ENCODE results near the gene ZIK1.

ZIK1 gene

GRCh38 chr19:57583521-57584416, at the start of gene ZIK1:
Gene ZIK1 (plus strand): TSS chr19:57584145. CDS start chr19:57584357, 212 bp downstream.
- peak; percentile 92 for DNase-seq

DNA sequence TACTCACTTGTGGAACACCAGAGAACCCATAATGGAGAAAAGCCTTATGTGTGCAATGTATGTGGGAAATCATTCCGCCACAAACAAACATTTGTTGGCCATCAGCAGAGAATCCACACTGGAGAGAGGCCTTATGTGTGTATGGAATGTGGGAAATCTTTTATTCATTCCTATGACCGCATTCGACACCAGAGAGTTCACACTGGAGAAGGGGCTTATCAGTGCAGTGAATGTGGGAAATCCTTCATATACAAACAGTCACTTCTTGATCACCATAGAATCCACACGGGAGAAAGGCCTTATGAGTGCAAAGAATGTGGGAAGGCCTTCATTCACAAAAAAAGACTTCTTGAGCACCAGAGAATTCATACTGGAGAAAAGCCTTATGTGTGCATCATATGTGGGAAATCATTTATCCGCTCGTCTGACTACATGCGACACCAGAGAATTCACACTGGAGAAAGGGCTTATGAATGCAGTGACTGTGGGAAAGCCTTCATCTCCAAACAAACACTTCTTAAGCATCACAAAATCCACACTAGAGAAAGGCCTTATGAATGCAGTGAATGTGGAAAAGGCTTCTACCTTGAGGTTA, 45.9 kb upstream of the ZIK1 start:
- DNase-seq, result no peak

- no peak for DNase-seq
Observed at GRCh38 chr19:57546513-57546912, 37.4 kb upstream of the ZIK1 start.

DNA sequence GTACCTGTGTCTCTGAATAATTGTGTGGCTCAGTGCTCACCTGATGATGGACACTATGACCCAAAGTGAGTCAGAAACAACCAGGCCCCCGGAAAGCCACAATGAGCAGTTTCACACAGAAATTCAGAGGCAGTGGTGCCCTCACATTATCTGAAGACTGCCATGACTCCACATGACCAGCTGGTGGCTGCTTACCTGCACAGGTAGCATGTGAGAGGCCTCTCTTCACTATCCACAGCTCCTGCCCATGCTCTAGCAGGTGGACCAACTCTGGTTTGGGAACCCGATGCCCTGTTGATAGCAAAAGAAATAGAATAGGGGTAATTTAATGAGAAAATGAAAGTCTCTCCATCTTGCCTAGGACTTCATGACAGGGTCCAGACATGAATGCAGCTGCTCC, 31.5 kb upstream of the ZIK1 start:
- DNase-seq, result no peak

DNA sequence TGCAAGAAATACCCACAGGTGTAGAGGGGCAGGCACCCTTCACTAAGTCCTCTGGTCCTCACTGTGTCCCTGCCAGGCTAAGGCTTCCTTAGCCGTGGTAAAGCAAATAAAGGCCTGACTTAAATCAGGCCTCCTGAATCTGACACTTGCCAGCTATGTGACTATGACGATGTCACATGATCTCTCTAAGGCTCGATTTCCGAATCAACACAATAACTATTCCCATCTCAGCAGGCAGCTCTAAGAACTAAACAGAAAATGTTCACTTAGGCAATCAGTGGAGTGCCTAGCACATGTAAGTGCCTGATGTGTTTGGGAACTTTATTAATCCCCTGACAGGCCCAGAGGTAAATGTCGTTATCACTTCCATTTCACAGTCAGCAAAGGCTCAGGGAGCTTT, 26.3 kb upstream of the ZIK1 start:
- no peak for DNase-seq

DNA sequence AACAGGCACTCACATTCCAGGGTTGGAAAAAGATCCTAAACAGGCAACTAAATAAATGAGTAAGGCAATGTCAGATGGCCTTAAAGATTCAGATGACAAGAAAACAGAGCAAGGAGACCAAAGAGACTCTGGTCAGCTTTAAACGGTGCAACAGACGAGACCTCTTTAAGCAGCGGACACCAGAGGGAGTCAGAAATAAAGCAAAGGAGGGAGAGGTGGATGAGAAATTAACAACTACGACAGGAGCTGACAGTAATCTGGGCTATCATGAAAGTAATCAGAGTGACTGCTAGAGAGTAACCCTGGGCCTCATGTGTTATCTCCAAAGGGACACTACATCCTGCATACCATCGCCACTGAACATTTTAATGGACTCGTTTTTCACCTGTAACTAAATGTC, 25.4 kb upstream of the ZIK1 start:
- DNase-seq, result no peak

DNA sequence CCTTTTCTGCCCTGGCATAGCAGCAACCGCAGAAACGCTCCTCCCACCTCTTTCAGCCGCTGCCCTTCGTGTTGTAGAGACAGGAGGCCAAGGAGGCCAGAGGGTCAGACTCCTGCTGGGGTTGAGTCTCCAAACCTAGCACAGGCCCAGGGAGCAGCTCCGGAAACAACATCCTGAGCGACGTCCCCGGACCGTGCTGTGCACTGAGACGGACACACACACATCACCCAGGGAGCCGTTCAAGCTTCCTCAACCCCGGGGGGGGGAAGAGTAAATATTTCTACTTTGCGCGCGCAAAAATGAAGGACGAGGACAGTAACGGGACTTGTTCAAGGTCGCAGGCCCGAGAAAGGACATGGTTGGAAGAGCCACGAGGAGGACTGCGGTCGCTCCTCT, 24.9 kb upstream of the ZIK1 start:
- DNase-seq, result no peak

- peak; percentile 93 for DNase-seq
Observed at GRCh38 chr19:57559404-57560025, 24.4 kb upstream of the ZIK1 start, which contains the start of gene ZNF550. Gene ZNF550 (minus strand): TSS chr19:57559863. CDS start chr19:57559682, 181 bp downstream.

DNA sequence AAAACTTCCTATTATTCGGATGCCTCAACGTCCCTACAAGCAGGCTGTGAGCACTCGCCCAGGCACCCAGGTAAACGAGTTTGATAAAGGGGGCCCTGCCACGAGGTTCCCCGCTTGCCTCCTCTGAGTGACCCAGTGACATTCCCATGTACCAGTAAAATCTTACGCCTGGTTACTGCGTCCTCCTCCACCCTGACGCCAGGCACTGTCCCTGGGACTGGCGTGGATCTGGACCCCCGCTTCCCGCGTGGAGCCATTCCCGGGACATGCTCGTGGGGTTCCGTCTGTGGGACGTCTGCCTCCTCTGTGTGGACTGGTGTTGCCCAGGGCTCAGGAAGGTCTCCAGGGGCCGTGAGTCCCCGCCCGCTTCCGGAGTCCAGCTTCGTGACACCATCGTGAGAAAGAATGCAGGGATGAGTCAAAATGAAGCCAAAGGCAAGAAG, 23.9 kb upstream of the ZIK1 start:
- no peak for DNase-seq

DNA sequence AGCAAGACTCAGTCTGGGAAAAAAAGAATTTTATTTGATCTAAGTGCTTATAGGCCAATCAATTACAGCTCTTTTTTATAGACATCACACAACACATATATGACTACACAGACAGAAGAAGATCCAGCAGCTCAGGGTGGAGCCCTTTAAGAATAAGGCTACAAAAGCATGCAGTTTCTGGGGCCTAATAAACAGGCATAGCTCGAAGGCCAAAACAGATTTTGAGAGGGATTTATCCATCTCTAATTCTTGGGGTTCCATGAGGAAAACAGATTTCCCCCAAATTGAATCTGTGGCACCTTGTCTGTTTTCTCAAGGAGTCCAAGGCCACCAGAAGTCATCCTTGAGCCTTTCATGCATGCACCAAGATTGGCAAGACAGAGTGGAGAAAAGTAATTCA, 20.4 kb upstream of the ZIK1 start:
- DNase-seq, result no peak

DNA sequence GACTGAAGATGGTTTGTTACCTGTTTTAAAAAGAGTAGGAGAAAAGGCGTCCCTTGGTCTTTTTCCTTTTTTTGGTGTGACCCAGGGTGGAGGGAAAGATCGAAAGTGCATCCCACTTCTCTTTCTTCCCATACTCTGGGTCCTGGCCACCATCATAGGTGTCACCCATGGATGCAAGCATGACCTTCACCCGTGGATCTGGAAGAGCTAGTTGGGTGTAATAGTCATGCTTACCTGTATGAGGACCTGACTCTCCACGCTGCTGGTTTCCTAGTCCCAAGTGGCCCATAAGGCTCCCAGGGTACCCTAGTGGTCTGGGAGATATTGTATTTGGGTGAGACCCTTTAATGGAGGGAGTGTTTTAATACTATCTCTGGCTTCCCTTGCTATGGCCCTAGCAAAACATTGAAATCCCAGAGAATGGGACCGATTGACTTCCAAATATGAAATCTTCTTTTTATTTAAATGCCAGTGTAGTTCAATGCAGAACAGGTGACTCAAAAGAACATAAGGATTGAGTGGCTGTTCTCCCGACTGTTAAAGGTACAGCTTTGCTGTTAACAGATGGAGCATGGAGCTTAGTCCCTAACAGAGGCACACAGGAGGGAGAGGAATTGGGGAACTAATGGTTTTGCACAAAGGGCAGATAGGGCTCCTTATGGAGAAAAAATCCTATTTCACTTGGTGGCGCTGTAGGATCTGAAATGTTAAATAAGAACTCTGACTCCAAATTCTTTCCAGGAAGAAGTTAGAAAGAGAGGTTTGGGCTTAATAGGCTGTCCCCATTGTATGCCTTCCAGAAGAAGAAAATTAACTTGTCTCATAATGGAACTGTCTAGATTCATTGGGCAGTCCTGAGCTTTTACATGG, 17.3 kb upstream of the ZIK1 start:
- DNase-seq, result no peak

- DNase-seq, result no peak
Observed at GRCh38 chr19:57570707-57571106, 13.2 kb upstream of the ZIK1 start.

DNA sequence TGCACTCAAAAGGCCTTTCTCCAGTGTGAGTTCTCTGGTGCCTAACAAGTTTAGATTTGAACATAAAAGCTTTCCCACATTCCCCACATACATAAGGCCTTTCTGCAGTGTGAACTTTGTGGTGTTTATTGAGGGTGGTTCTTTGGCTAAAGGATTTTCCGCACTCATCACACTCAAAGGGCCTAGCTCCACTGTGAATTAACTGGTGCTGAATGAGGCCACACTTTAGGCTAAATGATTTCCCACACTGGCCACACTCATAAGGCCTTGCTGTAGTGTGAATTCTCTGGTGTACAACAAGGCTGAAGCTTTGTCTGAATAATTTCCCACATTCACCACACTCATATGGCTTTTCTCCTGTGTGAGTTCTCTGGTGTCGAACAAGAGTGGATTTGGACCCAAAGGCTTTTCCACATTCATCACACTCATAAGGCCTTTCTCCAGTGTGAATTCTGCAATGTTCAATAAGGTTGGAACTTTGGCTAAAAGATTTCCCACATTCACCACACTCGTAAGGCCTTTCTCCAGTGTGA, 11.5 kb upstream of the ZIK1 start:
- DNase-seq, result no peak

DNA sequence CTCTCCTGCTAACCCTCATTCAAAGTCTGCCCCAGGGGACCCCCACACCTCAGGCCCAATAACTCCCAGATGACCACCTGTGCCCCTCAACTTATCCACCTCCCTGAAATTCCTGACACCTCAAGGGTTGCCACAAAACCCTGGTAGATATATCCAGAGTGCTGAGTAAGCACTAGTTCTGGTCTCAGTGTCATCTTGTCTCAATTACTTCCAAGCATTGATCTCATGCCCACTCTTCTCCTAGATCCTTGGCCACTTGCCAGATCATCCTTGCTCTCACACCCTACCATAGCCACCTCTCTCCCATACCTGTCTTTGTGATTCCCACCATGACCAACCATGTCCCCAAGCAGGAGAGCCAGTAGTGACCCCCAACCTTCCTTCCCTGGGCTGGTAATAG, 7.3 kb upstream of the ZIK1 start:
- DNase-seq, result no peak

DNA sequence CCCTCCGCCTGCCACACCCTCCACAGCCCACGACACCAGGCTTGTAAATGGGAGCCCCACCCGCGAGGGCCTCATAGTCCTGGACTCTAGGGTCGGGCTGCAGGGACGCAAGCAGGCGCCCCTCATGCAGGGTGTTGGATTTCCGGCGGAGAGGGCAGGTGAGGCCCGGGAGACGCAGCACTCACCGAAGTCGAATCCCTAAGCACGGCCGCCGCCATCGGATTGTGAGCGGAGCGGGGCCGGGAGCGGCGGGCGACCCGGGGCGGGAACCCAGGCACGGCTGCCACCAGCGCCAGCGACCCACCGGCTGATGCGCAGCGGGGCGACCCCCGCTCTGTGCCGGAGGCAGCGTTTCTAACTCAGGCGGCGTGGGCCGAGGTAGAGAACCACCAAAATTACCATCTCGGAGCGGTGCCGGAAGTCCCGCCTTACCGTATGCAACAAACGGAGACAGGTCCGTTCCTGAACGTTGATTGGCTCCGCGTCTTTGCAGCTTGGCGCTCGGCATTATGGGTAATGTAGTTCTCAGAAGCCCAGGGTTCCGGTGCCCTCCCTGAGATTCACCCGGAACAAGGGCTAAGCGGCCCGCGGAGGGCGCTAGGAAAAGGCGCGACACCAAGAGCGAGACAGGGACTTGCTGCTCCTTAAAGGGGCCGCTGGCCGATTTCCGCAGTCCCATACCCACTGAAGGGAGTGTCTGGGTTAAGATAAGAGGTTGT, 5.3 kb upstream of the ZIK1 start, which contains the start of gene ZNF416:
ZNF416 (minus strand) TSS at position 425 of the 719 bp plus-strand sequence; CDS start at position 218, 207 bp downstream.
- DNase-seq, result peak; percentile 94

DNA sequence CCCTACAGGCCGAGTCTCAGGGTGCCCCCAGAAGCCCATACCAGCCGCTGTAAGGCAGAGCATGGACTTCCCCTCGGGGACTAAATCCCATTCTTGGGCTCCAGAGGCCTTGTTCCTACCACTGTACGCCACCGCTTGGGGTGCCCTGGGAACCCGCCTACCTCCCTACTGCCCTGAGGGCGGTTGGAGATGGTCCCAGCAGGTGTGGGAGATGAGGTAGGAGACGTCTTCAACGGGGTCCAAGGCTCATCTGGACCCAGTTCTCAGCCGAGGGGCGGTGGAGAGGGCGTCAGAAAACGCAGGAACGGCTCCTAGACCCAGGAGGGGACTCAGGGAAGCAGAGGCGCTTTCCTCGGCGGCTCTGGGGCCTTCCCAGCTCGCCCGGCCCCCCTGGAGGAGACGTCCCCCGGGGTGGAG, 833 bp upstream of the ZIK1 start:
- no peak for DNase-seq

DNA sequence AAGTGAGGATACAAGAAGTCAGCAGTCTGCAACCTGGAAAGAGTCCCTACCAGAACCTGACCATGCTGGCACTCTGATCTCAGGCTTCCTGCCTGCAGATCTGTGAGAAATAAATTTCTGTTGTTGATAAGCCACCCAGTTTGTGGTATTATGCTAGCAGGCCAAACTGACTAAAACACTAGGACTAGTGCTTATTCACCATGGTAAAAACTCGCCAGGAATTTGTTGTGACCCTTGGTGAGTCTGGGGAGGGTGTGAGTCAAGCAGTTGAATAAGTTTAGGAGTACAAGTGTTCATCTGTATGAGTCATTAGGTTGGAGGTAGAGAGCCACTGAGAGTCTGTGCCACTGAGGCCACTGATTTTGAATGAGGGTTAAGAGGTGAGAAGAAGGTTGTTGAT, 3.6 kb downstream of the ZIK1 start:
- no peak for DNase-seq

DNA sequence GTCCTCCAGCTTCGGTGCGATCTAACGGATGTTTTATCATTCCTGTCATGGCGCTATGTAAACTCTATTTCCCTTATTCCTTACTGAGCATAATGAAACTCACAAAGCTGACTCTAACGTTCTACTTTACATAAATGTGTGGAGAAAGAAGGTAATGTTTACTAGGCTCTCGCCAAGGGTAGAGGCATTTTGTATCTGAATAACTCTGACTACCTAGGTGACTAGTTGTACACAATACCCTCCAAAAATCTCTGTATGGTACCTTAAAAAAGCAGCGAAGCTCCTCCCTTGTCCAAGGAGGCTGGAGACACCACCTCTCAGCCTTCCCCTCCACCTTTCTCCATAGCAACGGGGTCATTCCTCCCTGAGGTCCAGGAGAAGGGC, 15.4 kb downstream of the ZIK1 start:
- DNase-seq, result no peak

- peak; percentile 95 for DNase-seq
Observed at GRCh38 chr19:57599761-57600383, 15.9 kb downstream of the ZIK1 start, which contains the start of gene ZNF530. Gene ZNF530 (plus strand): TSS chr19:57599885. CDS start chr19:57604346, 4,461 bp downstream.

DNA sequence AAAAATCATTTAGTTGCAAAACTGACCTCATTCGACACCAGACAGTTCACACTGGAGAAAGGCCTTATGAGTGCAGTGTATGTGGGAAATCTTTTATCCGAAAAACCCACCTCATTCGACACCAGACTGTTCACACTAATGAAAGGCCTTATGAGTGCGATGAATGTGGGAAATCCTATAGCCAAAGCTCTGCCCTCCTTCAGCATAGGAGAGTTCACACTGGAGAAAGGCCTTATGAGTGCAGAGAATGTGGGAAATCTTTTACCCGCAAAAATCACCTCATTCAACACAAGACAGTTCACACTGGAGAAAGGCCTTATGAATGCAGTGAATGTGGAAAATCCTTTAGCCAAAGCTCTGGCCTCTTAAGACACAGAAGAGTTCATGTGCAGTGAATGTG, 23.0 kb downstream of the ZIK1 start:
- no peak for DNase-seq

GRCh38 chr19:57611113-57611512, 27.2 kb downstream of the ZIK1 start:
- no peak for DNase-seq

Data from right forelimb (tissue), 1 donor.